ENCODE measurements around the gene OVOL1. TPM values are rescaled to one million over a fixed set of nuclear protein-coding genes. Genes with fewer than 3 reads are reported as not detected.

OVOL1 gene
- total and polyA plus RNA-seq, 8 donors: 0.20 to 0.45 (median 0.34) TPM

DNA sequence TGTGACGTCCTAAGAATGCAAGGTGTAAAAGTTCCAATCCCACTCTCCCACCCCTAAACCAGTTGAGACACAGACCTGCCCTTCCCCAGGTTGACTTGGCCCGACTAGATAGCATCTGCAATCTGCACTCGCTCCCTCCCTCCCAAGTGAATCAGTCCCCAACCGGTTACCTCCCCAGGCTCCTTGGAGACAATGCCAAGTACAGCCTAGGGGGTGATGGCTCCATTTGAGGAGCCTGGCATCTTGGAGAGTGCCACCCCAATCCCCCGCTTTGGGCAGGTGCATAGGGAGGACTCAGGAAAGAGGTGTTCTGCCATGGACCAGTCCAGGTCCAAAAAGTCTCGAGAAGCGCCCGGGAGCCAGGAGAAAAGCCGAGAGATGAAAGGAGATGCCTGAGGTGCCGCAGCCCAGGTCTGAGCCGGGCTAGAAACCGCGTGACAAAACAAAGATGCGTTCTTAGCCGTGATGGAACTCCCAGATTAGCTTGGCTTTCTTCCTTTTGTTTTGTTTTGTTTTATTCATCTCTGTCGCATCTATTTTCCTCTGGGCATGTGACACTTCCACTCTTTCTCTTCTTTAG lies 28.2 kb downstream of the OVOL1 start:
- Histone ChIP-seq H3K4me3 (no peak overlapping the region), H3K4me1 (peaks cover 0 to 39% of the 10 kb centered on the region in 2 donors), H3K27me3 (no peaks in the 10 kb centered on the region), H3K27ac (no peak overlapping the region), H3K9me3 (no peaks in the 10 kb centered on the region), H3K36me3 (no peaks in the 10 kb centered on the region)
- TF ChIP-seq, protein P1, sequence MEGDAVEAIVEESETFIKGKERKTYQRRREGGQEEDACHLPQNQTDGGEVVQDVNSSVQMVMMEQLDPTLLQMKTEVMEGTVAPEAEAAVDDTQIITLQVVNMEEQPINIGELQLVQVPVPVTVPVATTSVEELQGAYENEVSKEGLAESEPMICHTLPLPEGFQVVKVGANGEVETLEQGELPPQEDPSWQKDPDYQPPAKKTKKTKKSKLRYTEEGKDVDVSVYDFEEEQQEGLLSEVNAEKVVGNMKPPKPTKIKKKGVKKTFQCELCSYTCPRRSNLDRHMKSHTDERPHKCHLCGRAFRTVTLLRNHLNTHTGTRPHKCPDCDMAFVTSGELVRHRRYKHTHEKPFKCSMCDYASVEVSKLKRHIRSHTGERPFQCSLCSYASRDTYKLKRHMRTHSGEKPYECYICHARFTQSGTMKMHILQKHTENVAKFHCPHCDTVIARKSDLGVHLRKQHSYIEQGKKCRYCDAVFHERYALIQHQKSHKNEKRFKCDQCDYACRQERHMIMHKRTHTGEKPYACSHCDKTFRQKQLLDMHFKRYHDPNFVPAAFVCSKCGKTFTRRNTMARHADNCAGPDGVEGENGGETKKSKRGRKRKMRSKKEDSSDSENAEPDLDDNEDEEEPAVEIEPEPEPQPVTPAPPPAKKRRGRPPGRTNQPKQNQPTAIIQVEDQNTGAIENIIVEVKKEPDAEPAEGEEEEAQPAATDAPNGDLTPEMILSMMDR (IDR thresholded peaks at IDR 0.05): no peak
- ATAC-seq: no peak
- intact Hi-C loops (cut with DNase I): no loop called here
- DNase-seq: peak in 1 of 4 donors; percentile 31

DNA sequence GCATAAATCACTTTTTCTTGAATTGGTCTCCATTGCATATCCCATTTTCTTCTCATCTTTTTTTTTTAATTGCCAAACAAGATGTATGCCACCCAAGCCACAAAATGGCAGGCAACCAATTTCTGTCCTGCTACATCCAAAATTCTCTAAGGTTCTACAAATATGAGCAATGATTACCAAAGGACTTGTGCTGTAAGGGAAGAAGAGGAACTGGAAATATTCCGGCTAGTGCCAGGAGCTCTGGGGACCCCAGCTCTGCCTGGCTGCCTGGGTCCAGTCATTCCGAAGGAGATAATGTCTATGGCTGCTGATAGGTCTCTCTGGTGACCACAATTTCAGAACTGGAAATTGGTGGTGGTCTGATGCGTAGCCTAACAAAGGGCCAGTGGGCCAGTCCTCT lies 29.8 kb downstream of the OVOL1 start:
- TF ChIP-seq, protein P1 (IDR thresholded peaks at IDR 0.05): no peak
- H3K9me3 ChIP-seq: no peaks in the 10 kb centered on the region
- no peaks in the 10 kb centered on the region for H3K36me3 ChIP-seq
- DNase-seq (peak in 1 of 4 donors; percentile 21), ATAC-seq (no peak)
- peaks cover 0 to 39% of the 10 kb centered on the region in 2 donors for H3K4me1 ChIP-seq
- intact Hi-C loops (cut with DNase I): no loop called here
- H3K27ac ChIP-seq: peak overlapping the region; percentile 85 to 91
- peak overlapping the region in 1 of 2 donors; percentile 60 for H3K4me3 ChIP-seq
- no peaks in the 10 kb centered on the region for H3K27me3 ChIP-seq

DNA sequence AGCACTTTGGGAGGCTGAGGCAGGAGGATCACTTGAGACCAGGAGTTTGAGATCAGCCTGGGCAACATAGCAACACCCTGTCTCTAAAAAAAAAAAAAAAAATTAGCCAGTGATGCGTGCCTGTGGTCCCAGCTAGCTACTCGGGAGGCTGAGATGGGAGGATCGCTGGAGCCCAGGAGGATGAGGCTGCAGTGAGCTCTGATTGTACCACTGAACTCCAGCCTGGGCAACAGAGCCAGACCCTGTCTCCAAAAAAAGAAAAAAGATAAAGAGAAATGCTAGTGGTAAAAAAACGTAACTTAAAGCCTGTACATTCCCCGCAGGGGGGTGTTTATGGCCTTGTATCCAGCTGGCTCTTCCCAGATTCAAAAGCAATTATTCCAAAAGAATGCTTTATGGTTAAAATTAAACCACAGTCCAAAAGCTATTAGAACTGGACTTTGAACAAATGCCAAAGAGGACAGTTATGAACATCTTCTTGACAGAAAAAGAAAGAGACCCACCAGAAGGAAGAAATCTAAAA lies 30.5 kb downstream of the OVOL1 start:
- DNase-seq (peak in 2 of 4 donors; percentile 14 to 17), ATAC-seq (no peak)
- Histone ChIP-seq H3K27ac (peak overlapping the region; percentile 85 to 91), H3K4me3 (peak overlapping the region; percentile 56 to 60), H3K4me1 (peaks cover 0 to 32% of the 10 kb centered on the region in 2 donors), H3K27me3 (no peaks in the 10 kb centered on the region), H3K36me3 (no peaks in the 10 kb centered on the region), H3K9me3 (no peaks in the 10 kb centered on the region)
- TF ChIP-seq, protein P1 (IDR thresholded peaks at IDR 0.05): no peak
- intact Hi-C loops (cut with DNase I): no loop called here

DNA sequence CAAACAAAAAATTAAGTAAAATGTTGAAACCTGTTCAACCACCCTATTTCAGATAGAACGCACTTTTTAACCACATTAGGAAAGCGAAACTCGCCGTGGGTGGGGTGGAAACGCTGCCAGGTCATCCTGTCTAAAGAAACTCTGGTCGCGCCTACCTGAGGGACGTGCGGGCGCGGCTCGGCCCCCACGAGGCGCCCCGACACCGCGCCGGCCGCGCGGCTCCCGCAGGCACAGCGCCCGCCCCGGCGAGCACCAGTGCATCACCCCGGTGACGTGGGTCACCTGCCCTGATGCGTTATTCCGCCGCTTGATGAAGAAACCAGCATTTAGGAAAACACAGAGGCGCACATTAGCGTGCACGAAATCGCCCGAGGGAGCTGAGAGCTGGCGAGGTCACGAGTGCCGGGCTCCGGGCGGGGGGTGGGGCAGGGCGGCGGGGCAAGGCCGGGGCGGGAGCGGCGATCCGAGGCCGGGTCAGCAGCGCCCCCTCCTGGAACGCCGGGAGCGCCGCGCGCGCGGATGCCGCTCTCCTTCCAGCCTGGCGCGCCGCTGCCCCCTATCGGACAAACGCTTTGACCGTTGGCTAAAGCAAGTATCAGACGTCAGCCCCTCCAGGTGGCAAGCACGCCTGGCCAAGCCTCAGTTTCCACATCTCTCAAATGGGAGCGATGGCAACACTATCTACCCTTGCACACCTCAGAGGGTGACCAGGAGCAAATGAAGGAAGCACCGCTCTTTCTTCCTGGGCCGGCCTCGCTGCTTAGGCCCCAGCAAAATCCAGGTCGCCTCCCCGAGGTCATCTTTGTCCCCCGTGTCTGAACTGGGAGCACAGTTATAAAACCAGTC lies 31.2 kb downstream of the OVOL1 start:
- no peaks in the 10 kb centered on the region for H3K36me3 ChIP-seq
- ATAC-seq (peak; percentile 98), DNase-seq (peak; percentile 83 to 100 (median 94))
- H3K4me1 ChIP-seq: peaks cover 0 to 28% of the 10 kb centered on the region in 2 donors
- intact Hi-C loops (cut with DNase I): no loop called here
- H3K27me3 ChIP-seq: no peaks in the 10 kb centered on the region
- TF ChIP-seq, protein P1 (IDR thresholded peaks at IDR 0.05): peak; percentile 100
- peak overlapping the region; percentile 85 to 91 for H3K27ac ChIP-seq
- H3K4me3 ChIP-seq: peak overlapping the region; percentile 56 to 60
- H3K9me3 ChIP-seq: no peaks in the 10 kb centered on the region

DNA sequence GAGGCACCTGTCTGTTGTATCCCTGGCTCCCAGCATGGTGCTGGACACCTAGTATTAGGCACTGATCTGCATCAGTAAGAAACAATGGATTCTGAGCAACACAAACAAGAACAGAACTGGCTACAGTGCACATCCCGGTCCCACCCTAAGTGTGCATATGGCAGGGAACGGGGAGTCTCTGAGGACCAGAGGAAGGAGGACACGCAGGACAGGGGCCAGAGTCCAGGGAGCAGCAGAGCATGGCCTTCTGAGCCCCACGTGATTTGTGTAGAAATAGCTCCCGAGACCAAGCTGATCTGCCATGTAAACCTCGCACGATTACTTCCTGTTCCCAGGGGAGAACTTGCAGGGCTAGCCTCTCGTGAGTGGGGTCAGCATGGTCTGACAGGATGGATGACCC lies 34.2 kb downstream of the OVOL1 start:
- Histone ChIP-seq H3K4me3 (no peak overlapping the region), H3K36me3 (no peaks in the 10 kb centered on the region), H3K9me3 (no peaks in the 10 kb centered on the region), H3K27ac (no peak overlapping the region), H3K27me3 (no peaks in the 10 kb centered on the region), H3K4me1 (peaks cover 0 to 14% of the 10 kb centered on the region in 2 donors)
- TF ChIP-seq, protein P1 (IDR thresholded peaks at IDR 0.05): no peak
- ATAC-seq (no peak), DNase-seq (peak in 1 of 4 donors; percentile 17)
- intact Hi-C loops (cut with DNase I): loop anchor here in 1 of 2 donors (10.0 kb wide), 1 partner anchor 106 kb away; the partner anchor contains the start of gene KAT5
